IMR-90 (cell line): ENCODE data around the gene SCAF11. TPM values are rescaled to one million over a fixed set of nuclear protein-coding genes. Genes with fewer than 3 reads are reported as not detected.

Experiments
- ATAC-seq: fragments of 200-7000 bp; cut with Tn5 transposase; 2 replicates; pipeline ENCODE4 v1.9.1; 2020; ENCODE audit warnings: low read depth, mild to moderate bottlenecking, moderate library complexity
- BruUV-seq: library from RNA; stranded (reverse); fragments of 400-500 nt; replicated peaks from 2 replicates; lab custom pipeline; 2021; lab: Mats Ljungman, UMichigan
- CTCF ChIA-PET: fragments of 300-600 bp; formaldehyde crosslinking; extraction: SDS; loops from one replicate; lab custom pipeline; 2021; ENCODE audit warnings: antibody characterized with exemption; lab: Yijun Ruan, JAX
- POLR2A ChIA-PET: fragments of 300-600 bp; sonication (Branson Sonifier 250); formaldehyde crosslinking; loops from one replicate; lab custom pipeline; 2022; ENCODE audit warnings: antibody characterized with exemption; ENCODE audit not compliant: unreplicated experiment; lab: Charles Lee
- DNase-seq: peaks from one replicate; pipeline ENCODE4 v3.0.0; 2013
- H2AFZ ChIP-seq: replicated peaks from 2 replicates; pipeline ENCODE3; 2013; ENCODE audit warnings: low read length, mild to moderate bottlenecking; ENCODE audit not compliant: poor library complexity
- H2AK5ac ChIP-seq: 2 replicates; pipeline ENCODE4 v1.6.1; 2013; ENCODE audit warnings: low read depth, low read length, inconsistent platforms
- H2AK9ac ChIP-seq: replicated peaks from 2 replicates; pipeline ENCODE3; 2013; ENCODE audit warnings: mild to moderate bottlenecking, low read depth, low read length, moderate library complexity; ENCODE audit not compliant: poor library complexity
- H2BK120ac ChIP-seq: 2 replicates; pipeline ENCODE4 v1.6.1; 2013; ENCODE audit warnings: low read depth, low read length, inconsistent platforms
- H2BK15ac ChIP-seq: 3 replicates; pipeline ENCODE4 v1.6.1; 2013; ENCODE audit warnings: low read depth, low read length, inconsistent platforms
- H2BK20ac ChIP-seq: 2 replicates; pipeline ENCODE4 v1.6.1; 2013; ENCODE audit warnings: low read depth, mild to moderate bottlenecking, inconsistent platforms, low read length, moderate library complexity
- H2BK5ac ChIP-seq: 2 replicates; pipeline ENCODE4 v1.6.1; 2013; ENCODE audit warnings: mild to moderate bottlenecking, low read depth, low read length, inconsistent platforms; ENCODE audit not compliant: poor library complexity, severe bottlenecking
- H3K14ac ChIP-seq: replicated peaks from 2 replicates; pipeline ENCODE4 v1.6.1; 2013; ENCODE audit warnings: low read depth, low read length, inconsistent platforms
- H3K18ac ChIP-seq: 2 replicates; pipeline ENCODE4 v1.6.1; 2013; ENCODE audit warnings: low read depth, low read length, control low read depth
- H3K23ac ChIP-seq: 2 replicates; pipeline ENCODE4 v1.6.1; 2013; ENCODE audit warnings: low read depth, low read length, inconsistent platforms
- H3K27ac ChIP-seq: 2 replicates; pipeline ENCODE4 v1.5.1; 2013; ENCODE audit warnings: mild to moderate bottlenecking, control low read depth, low read length; ENCODE audit not compliant: insufficient read depth
- H3K27me3 ChIP-seq: 2 replicates; pipeline ENCODE4 v1.6.1; 2013; ENCODE audit warnings: low read length; ENCODE audit not compliant: control insufficient read depth, insufficient read depth
- H3K36me3 ChIP-seq: 2 replicates; pipeline ENCODE4 v1.6.1; 2013; ENCODE audit warnings: low read length, mixed read lengths; ENCODE audit not compliant: control insufficient read depth, insufficient read depth
- H3K4ac ChIP-seq: 2 replicates; pipeline ENCODE4 v1.6.1; 2013; ENCODE audit warnings: low read depth, low read length, inconsistent platforms
- H3K4me1 ChIP-seq: 2 replicates; pipeline ENCODE4 v1.6.1; 2013; ENCODE audit warnings: low read length, mixed read lengths; ENCODE audit not compliant: control insufficient read depth, insufficient read depth
- H3K4me2 ChIP-seq: 2 replicates; pipeline ENCODE4 v1.6.1; 2013; ENCODE audit warnings: low read depth, mild to moderate bottlenecking, control low read depth, low read length, moderate library complexity
- H3K4me3 ChIP-seq: 2 replicates; pipeline ENCODE4 v1.5.1; 2013; ENCODE audit warnings: low read depth, mild to moderate bottlenecking, control low read depth, low read length, moderate library complexity; ENCODE audit not compliant: insufficient read depth
- H3K56ac ChIP-seq: 2 replicates; pipeline ENCODE4 v1.6.1; 2013; ENCODE audit warnings: low read length, inconsistent platforms; ENCODE audit not compliant: insufficient read depth; ENCODE audit errors: extremely low read depth
- H3K79me1 ChIP-seq, 2 experiments: 2 replicates each; pipeline ENCODE4 v1.6.1; 2013; ENCODE audit warnings: low read length in 2 of 2, inconsistent platforms in 1 of 2, low read depth in 1 of 2
- H3K9ac ChIP-seq: 2 replicates; pipeline ENCODE4 v1.6.1; 2013; ENCODE audit warnings: low read depth, low read length, control low read depth
- H3K9me1 ChIP-seq: 2 replicates; pipeline ENCODE4 v1.6.1; 2013; ENCODE audit warnings: low read length, inconsistent platforms; ENCODE audit not compliant: insufficient read depth
- H3K9me3 ChIP-seq: 2 replicates; pipeline ENCODE4 v1.6.1; 2013; ENCODE audit warnings: low read length; ENCODE audit not compliant: control insufficient read depth, insufficient read depth
- H4K20me1 ChIP-seq: 2 replicates; pipeline ENCODE4 v1.6.1; 2013; ENCODE audit warnings: low read length, inconsistent platforms; ENCODE audit not compliant: insufficient read depth
- H4K5ac ChIP-seq: 2 replicates; pipeline ENCODE4 v1.6.1; 2013; ENCODE audit warnings: mild to moderate bottlenecking, low read depth, low read length, control low read depth
- H4K8ac ChIP-seq, 2 experiments: 2 replicates each; pipeline ENCODE4 v1.6.1; 2013; ENCODE audit warnings: low read depth in 2 of 2, low read length in 2 of 2, control low read depth in 1 of 2, inconsistent platforms in 1 of 2
- H4K91ac ChIP-seq: 2 replicates; pipeline ENCODE4 v1.6.1; 2013; ENCODE audit warnings: low read depth, low read length, inconsistent platforms; ENCODE audit not compliant: insufficient read depth
- BHLHE40 ChIP-seq: fragments of 150-350 bp; IDR thresholded peaks from 2 replicates; pipeline ENCODE4 v1.6.1; 2016; ENCODE audit warnings: mild to moderate bottlenecking, low read depth, low read length
- CHD1 ChIP-seq: IDR thresholded peaks from 2 replicates; pipeline ENCODE4 v1.6.1; 2012; ENCODE audit warnings: low read depth, low read length, improper control_type of control experiment
- CTCF ChIP-seq: conservative IDR thresholded peaks from 2 replicates; pipeline ENCODE4 v1.5.1; 2012; ENCODE audit warnings: mild to moderate bottlenecking, low read depth, low read length, improper control_type of control experiment
- ELK1 ChIP-seq: fragments of 150-350 bp; IDR thresholded peaks from 2 replicates; pipeline ENCODE4 v1.6.1; 2016; ENCODE audit warnings: low read depth, mild to moderate bottlenecking, low read length, moderate library complexity, borderline replicate concordance
- FOS ChIP-seq: fragments of 150-350 bp; IDR thresholded peaks from 2 replicates; pipeline ENCODE4 v1.6.1; 2016; ENCODE audit warnings: low read depth, low read length
- MAFK ChIP-seq: IDR thresholded peaks from 2 replicates; pipeline ENCODE4 v1.6.1; 2012; ENCODE audit warnings: low read depth, low read length, improper control_type of control experiment
- MAZ ChIP-seq: IDR thresholded peaks from 2 replicates; pipeline ENCODE4 v1.6.1; 2012; ENCODE audit warnings: low read depth, mild to moderate bottlenecking, low read length, improper control_type of control experiment, moderate library complexity, borderline replicate concordance
- NFE2L2 ChIP-seq: fragments of 150-350 bp; IDR thresholded peaks from 2 replicates; pipeline ENCODE4 v1.6.1; 2016; ENCODE audit warnings: low read depth, mild to moderate bottlenecking, low read length
- RCOR1 ChIP-seq: IDR thresholded peaks from 2 replicates; pipeline ENCODE4 v1.6.1; 2012; ENCODE audit warnings: mild to moderate bottlenecking, low read length, improper control_type of control experiment; ENCODE audit not compliant: insufficient replicate concordance
- SMC3 ChIP-seq: fragments of 150-350 bp; IDR thresholded peaks from 2 replicates; pipeline ENCODE4 v1.6.1; 2016; ENCODE audit warnings: low read depth, mild to moderate bottlenecking, antibody characterized with exemption, low read length, moderate library complexity
- WGBS, 2 experiments: methylation state at CpG; one replicate each; pipeline versions ENCODE4 v1.1.5 to v1.1.7; 2013; ENCODE audit warnings: missing lambda C conversion rate in 2 of 2; ENCODE audit not compliant: insufficient read length in 1 of 2; ENCODE audit errors: extremely low coverage in 2 of 2; 5-methylcytosine and 5-hydroxymethylcytosine counted together
- dilution Hi-C: fragments of 300-500 bp; cut with HindIII; formaldehyde crosslinking; loops from one replicate; pipeline ENCODE4 v1.14.3; 2018; ENCODE audit warnings: low sequenced_read_pairs; ENCODE audit not compliant: unreplicated experiment
- in situ Hi-C: fragments of 300-500 bp; cut with MboI; formaldehyde crosslinking; loops from 3 replicates; pipeline ENCODE4 v1.14.3; 2019; ENCODE audit warnings: low sequenced_read_pairs, inconsistent platforms, mixed read lengths
- intact Hi-C: fragments of 100-400 bp; cut with micrococcal nuclease; formaldehyde crosslinking; loops from 2 replicates; pipeline ENCODE4 v1.10.0; 2022
- polyA plus RNA-seq, 3 experiments: library from polyadenylated mRNA; depleted of rRNA; stranded (reverse); fragments of >200 nt; gene quantifications; 2 replicates each; pipeline ENCODE4 v1.2.3, GENCODE V29; 2012; ENCODE audit warnings: low replicate concordance in 1 of 3
- total RNA-seq: library from RNA; depleted of rRNA; stranded (reverse); fragments of >200 nt; gene quantifications from 2 replicates; pipeline ENCODE4 v1.2.3, GENCODE V29; 2012
- TF ChIP-seq, protein P1 (sequence below): fragments of 150-350 bp; IDR thresholded peaks from 2 replicates; pipeline ENCODE4 v1.6.1; 2017; ENCODE audit warnings: mild to moderate bottlenecking, antibody characterized with exemption, low read length, low read depth

SCAF11 gene
- total and polyA plus RNA-seq, 2 of the 4 experiments (the other 2 are of a cell fraction), result 33.9 to 70.4 TPM

DNA sequence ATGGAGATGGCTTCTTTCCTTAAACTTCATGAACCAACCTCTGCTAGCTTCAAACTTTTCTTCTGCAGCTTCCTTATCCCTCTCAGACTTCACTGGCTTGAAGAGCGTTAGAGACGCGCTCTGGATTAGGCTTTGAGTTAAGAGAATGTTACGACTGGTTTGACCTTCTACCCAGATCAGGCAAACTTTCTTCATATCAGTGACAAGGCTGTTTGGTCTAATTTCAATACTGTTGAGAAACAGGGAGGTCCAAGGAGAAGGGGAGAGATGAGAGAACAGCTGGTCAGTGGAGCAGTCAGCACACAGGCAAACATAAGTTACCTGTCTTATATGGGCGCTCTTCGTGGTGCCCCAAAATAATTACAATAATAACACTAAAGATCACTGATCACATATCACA lies 14.9 kb downstream of the SCAF11 start:
- H3K27me3 ChIP-seq, result no peaks in the 10 kb centered on the region
- no peak overlapping the region for H2AFZ ChIP-seq
- H4K20me1 ChIP-seq, result peaks cover 60% of the 10 kb centered on the region
- ChIA-PET CTCF (no interaction called here), POLR2A (no interaction called here)
- no peak overlapping the region for H4K8ac ChIP-seq
- no peak overlapping the region for H2AK5ac ChIP-seq
- no peak for DNase-seq
- no peak overlapping the region for H2BK15ac ChIP-seq
- no peak overlapping the region for H2BK120ac ChIP-seq
- no peak overlapping the region for H3K27ac ChIP-seq
- peaks cover 5% of the 10 kb centered on the region; the same call in 1 of the 2 replicates for H3K9me1 ChIP-seq
- no peak overlapping the region for H3K4ac ChIP-seq
- H3K18ac ChIP-seq, result no peak overlapping the region
- no CpG with 5 or more reads among the region's 6 CpGs for WGBS, 2 experiments
- no peak overlapping the region for H4K5ac ChIP-seq
- H3K4me2 ChIP-seq, result no peak overlapping the region
- no peak overlapping the region for H3K9ac ChIP-seq
- H3K4me1 ChIP-seq, result peaks cover 11% of the 10 kb centered on the region
- peaks cover 3% of the 10 kb centered on the region for H3K36me3 ChIP-seq
- peaks cover 31 to 63% of the 10 kb centered on the region in 2 experiments for H3K79me1 ChIP-seq
- H2BK20ac ChIP-seq, result no peak overlapping the region
- dilution Hi-C loops, result no loop called here
- H3K56ac ChIP-seq, result no peak overlapping the region
- H3K4me3 ChIP-seq, result no peak overlapping the region
- no peak for TF ChIP-seq SMC3
- TF ChIP-seq, protein P1, sequence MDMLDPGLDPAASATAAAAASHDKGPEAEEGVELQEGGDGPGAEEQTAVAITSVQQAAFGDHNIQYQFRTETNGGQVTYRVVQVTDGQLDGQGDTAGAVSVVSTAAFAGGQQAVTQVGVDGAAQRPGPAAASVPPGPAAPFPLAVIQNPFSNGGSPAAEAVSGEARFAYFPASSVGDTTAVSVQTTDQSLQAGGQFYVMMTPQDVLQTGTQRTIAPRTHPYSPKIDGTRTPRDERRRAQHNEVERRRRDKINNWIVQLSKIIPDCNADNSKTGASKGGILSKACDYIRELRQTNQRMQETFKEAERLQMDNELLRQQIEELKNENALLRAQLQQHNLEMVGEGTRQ, result no peak
- TF ChIP-seq MAZ, result no peak
- no peak for TF ChIP-seq NFE2L2
- no peak for TF ChIP-seq ELK1
- no peak for TF ChIP-seq RCOR1
- TF ChIP-seq CHD1, result no peak
- TF ChIP-seq BHLHE40, result no peak
- TF ChIP-seq FOS, result no peak
- no peak for TF ChIP-seq CTCF
- TF ChIP-seq MAFK, result no peak
- in situ Hi-C loops, result no loop called here
- ATAC-seq, result no peak
- no TSS peak for BruUV-seq
- peak overlapping the region; percentile 1 for H2BK5ac ChIP-seq
- H3K9me3 ChIP-seq, result no peaks in the 10 kb centered on the region
- no peak overlapping the region for H3K14ac ChIP-seq
- no peak overlapping the region for H2AK9ac ChIP-seq
- no peak overlapping the region for H3K23ac ChIP-seq
- intact Hi-C loops, result no loop called here
- no peak overlapping the region for H4K91ac ChIP-seq
